Astrocyte (in vitro differentiated cells and primary cell): Measurements from ENCODE around the gene WDR83.

Source experiments
- EZH2 ChIP-seq: IDR thresholded peaks from 2 replicates; pipeline ENCODE4 v1.6.1; 2012; ENCODE audit warnings: mild to moderate bottlenecking, low read length, inconsistent platforms; ENCODE audit not compliant: insufficient read depth
- TF ChIP-seq, protein P1 (sequence below): IDR thresholded peaks from 2 replicates; pipeline ENCODE4 v1.5.1; 2011; ENCODE audit warnings: low read depth, mild to moderate bottlenecking, inconsistent platforms, low read length, moderate library complexity; ENCODE audit not compliant: insufficient read depth

DNA sequence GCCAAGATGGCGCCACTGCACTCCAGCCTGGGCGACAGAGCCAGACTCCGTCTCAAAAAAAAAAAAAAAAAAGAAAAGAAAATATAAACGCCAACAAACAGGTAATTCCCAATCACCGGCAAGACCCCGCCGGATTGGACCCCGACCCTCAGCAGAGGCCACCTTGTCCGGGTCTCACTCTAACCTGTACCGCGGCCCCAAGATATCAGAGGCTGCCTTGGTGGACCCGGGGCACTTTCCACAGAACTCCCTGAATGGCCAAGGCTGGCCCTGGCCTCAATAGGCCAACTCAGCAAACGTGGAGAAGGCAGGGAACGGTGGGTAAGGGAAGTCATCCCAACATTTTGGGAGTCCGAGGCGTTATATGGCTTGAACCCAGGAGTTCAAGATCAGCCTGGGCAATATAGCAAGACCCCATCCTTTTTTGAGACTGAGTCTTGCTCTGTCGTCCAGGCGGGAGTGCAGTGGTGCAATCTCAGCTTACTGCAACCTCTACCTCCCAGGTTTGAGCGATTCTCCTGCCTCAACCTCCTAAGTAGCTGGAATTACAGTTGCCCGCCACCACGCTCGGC, 27.9 kb upstream of the WDR83 start:
- TF ChIP-seq EZH2 = no peak
- TF ChIP-seq, protein P1, sequence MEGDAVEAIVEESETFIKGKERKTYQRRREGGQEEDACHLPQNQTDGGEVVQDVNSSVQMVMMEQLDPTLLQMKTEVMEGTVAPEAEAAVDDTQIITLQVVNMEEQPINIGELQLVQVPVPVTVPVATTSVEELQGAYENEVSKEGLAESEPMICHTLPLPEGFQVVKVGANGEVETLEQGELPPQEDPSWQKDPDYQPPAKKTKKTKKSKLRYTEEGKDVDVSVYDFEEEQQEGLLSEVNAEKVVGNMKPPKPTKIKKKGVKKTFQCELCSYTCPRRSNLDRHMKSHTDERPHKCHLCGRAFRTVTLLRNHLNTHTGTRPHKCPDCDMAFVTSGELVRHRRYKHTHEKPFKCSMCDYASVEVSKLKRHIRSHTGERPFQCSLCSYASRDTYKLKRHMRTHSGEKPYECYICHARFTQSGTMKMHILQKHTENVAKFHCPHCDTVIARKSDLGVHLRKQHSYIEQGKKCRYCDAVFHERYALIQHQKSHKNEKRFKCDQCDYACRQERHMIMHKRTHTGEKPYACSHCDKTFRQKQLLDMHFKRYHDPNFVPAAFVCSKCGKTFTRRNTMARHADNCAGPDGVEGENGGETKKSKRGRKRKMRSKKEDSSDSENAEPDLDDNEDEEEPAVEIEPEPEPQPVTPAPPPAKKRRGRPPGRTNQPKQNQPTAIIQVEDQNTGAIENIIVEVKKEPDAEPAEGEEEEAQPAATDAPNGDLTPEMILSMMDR = no peak
